ENCODE measurements around the gene TAS2R14. TPM values are rescaled to one million over a fixed set of nuclear protein-coding genes. Genes with fewer than 3 reads are reported as not detected.

The TAS2R14 gene
- total and polyA plus RNA-seq, 2 of the 13 experiments (the other 11 are each of a cell fraction or from before 2014, with no cell fraction given) = 1.1 to 2.3 TPM

DNA sequence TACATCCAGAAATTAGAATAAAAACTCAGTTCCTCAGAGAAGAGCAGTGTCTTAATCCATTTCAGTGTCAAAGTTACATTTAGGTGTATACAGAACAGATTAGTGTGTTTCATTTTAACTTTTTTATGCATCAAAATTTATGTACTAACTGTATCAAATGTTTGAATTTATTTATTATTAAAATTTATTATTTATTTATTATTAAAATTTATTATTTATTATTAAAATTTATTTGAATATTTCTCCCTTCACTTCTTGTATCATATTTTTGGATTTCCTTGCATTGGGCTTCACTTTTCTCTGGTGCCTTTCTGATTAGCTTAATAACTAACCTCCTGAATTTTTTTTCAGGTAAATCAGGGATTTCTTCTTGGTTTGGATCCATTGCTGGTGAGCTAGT, 2.3 kb upstream of the TAS2R14 start:
- H2AFZ ChIP-seq (ENCODE audit: low read length) = no peak overlapping the region

GRCh38 chr12:10940389-10940788, 1.3 kb upstream of the TAS2R14 start:
- intact Hi-C loops (cut with micrococcal nuclease; ENCODE audit: unreplicated experiment) (no loop called here), in situ Hi-C loops (cut with HindIII; ENCODE audit: extremely low pct_ligation_motif_present, low pct_unique_long_range_greater_than_20kb) (no loop called here)
- FAIRE-seq = no peak
- Histone ChIP-seq H3K79me2 (ENCODE audit: insufficient read depth, low read length) (no peaks in the 10 kb centered on the region), H3K4me3 (replicated peaks in 1 of 3; ENCODE audit: insufficient read depth in 1 of 3, low read depth in 2 of 3, low read length in 3 of 3) (no peak overlapping the region), H3K9me3 (ENCODE audit: low read length) (0 out of 2 replicates have a peak, but pooled peaks cover 3% of the 10 kb centered on the region), H3K9ac (ENCODE audit: insufficient read depth, low read depth, low read length) (no peak overlapping the region), H4K20me1 (ENCODE audit: insufficient read depth, low read length) (no peaks in the 10 kb centered on the region), H3K4me1 (ENCODE audit: insufficient read depth, low read length) (peaks cover 13% of the 10 kb centered on the region), H3K27ac (ENCODE audit: extremely low read length, insufficient read depth, low read length) (no peak overlapping the region), H3K27me3 (ENCODE audit: control insufficient read depth in 1 of 2, insufficient read depth in 2 of 2, low read length in 2 of 2) (no peaks in the 10 kb centered on the region), H2AFZ (ENCODE audit: low read length) (no peak overlapping the region), H3K36me3 (replicated peaks in 1 of 2; ENCODE audit: control insufficient read depth in 1 of 2, insufficient read depth in 2 of 2, low read length in 2 of 2) (no peaks in the 10 kb centered on the region), H3K4me2 (ENCODE audit: low read depth, low read length) (no peak overlapping the region)
- BruUV-seq (replicated peaks) = no TSS peak
- ATAC-seq = no peak
- ChIA-PET POLR2A (no interaction called here), CTCF (ENCODE audit: low intra/inter-chr PET ratio, low total read pairs) (no interaction called here)
- WGBS (ENCODE audit: low lambda C conversion rate) = 96% methylated on average over 2 of the region's 2 CpGs
- peak; percentile 23 for DNase-seq (ENCODE audit: low spot score)
- TF ChIP-seq CEBPB (IDR thresholded peaks at IDR 0.05; ENCODE audit: borderline replicate concordance, low read depth, low read length) (0 out of 2 replicates have a peak, but pooled peaks have one; percentile 21), ZNF138 (CRISPR knock-in tag; IDR thresholded peaks at IDR 0.05; ENCODE audit: low read depth) (no peak)

More for the DNA sequence above, 2.3 kb upstream of the TAS2R14 start:
- in situ Hi-C loops (cut with HindIII; ENCODE audit: extremely low pct_ligation_motif_present, low pct_unique_long_range_greater_than_20kb) = no loop called here
- 0 out of 2 replicates have a peak, but pooled peaks cover 3% of the 10 kb centered on the region for H3K9me3 ChIP-seq (ENCODE audit: low read length)
- H3K27me3 ChIP-seq (ENCODE audit: control insufficient read depth in 1 of 2, insufficient read depth in 2 of 2, low read length in 2 of 2) = no peaks in the 10 kb centered on the region
- H3K4me3 ChIP-seq (replicated peaks in 1 of 3; ENCODE audit: insufficient read depth in 1 of 3, low read depth in 2 of 3, low read length in 3 of 3) = no peak overlapping the region
- CTCF ChIA-PET (ENCODE audit: low intra/inter-chr PET ratio, low total read pairs) = no interaction called here
- TF ChIP-seq RCOR2 (CRISPR knock-in tag; IDR thresholded peaks at IDR 0.05) = no peak
- no peak for TF ChIP-seq ZNF772 (CRISPR knock-in tag; IDR thresholded peaks at IDR 0.05)
- no peak for TF ChIP-seq RBFOX2 (IDR thresholded peaks at IDR 0.05; ENCODE audit: low read depth, low read length)
- no peak for TF ChIP-seq FOXP4 (CRISPR knock-in tag; IDR thresholded peaks at IDR 0.05)
- no peak for TF ChIP-seq CBX1 (IDR thresholded peaks at IDR 0.05; ENCODE audit: low read depth)
- no peak for TF ChIP-seq ZFYVE20 (CRISPR knock-in tag; IDR thresholded peaks at IDR 0.05; ENCODE audit: borderline replicate concordance, low read depth)
- no peak overlapping the region for H3K9ac ChIP-seq (ENCODE audit: insufficient read depth, low read depth, low read length)
- intact Hi-C loops (cut with micrococcal nuclease; ENCODE audit: unreplicated experiment) = no loop called here
- no peaks in the 10 kb centered on the region for H3K79me2 ChIP-seq (ENCODE audit: insufficient read depth, low read length)
- peaks cover 13% of the 10 kb centered on the region for H3K4me1 ChIP-seq (ENCODE audit: insufficient read depth, low read length)
- H3K36me3 ChIP-seq (replicated peaks in 1 of 2; ENCODE audit: control insufficient read depth in 1 of 2, insufficient read depth in 2 of 2, low read length in 2 of 2) = no peaks in the 10 kb centered on the region
- H3K4me2 ChIP-seq (ENCODE audit: low read depth, low read length) = no peak overlapping the region
- FAIRE-seq (no peak), ATAC-seq (no peak), DNase-seq (ENCODE audit: low spot score) (no peak)
- no peaks in the 10 kb centered on the region for H4K20me1 ChIP-seq (ENCODE audit: insufficient read depth, low read length)
- BruUV-seq (replicated peaks) = no TSS peak
- H3K27ac ChIP-seq (ENCODE audit: extremely low read length, insufficient read depth, low read length) = no peak overlapping the region
- POLR2A ChIA-PET = no interaction called here
